GM12878 (cell line): ENCODE results near the gene ADAMTS18. TPM values are rescaled to one million over a fixed set of nuclear protein-coding genes. Genes with fewer than 3 reads are reported as not detected.

Experiments
- ATAC-seq: fragments of 200-7000 bp; cut with Tn5 transposase; 3 replicates; pipeline ENCODE4 v1.9.1; 2020; ENCODE audit warnings: mild to moderate bottlenecking, moderate library complexity
- BruUV-seq: library from RNA; stranded (reverse); fragments of 400-500 nt; replicated peaks from 2 replicates; lab custom pipeline; 2021; lab: Mats Ljungman, UMichigan
- CTCF ChIA-PET: fragments of 300-600 bp; sonication (Branson Sonifier 250); formaldehyde crosslinking; extraction: SDS; loops from one replicate; lab custom pipeline; 2021; ENCODE audit warnings: inconsistent platforms; lab: Yijun Ruan, JAX
- POLR2A ChIA-PET: fragments of 350-600 bp; formaldehyde crosslinking; extraction: SDS; loops from one replicate; lab custom pipeline; 2021; ENCODE audit warnings: inconsistent platforms; lab: Charles Lee
- RAD21 ChIA-PET: fragments of 300-600 bp; sonication (Branson Sonifier 250); formaldehyde crosslinking; loops from one replicate; lab custom pipeline; 2023; ENCODE audit warnings: antibody characterized with exemption; ENCODE audit not compliant: unreplicated experiment; lab: Charles Lee
- SMC1A ChIA-PET: fragments of 300-600 bp; sonication (Branson Sonifier 250); formaldehyde crosslinking; loops from one replicate; lab custom pipeline; 2023; ENCODE audit not compliant: unreplicated experiment, uncharacterized antibody; lab: Charles Lee
- DNase-seq: peaks from one replicate; pipeline ENCODE4 v3.0.0-alpha.2; 2011; ENCODE audit warnings: low read depth, low spot score
- FAIRE-seq: peaks from 3 replicates; lab custom pipeline; 2011; peaks lifted over from hg19 to GRCh38; lab: Jason Lieb, UNC
- H2AFZ ChIP-seq: 2 replicates; pipeline ENCODE4 v1.6.0; 2011; ENCODE audit warnings: low read depth, low read length, control low read depth; ENCODE audit not compliant: control insufficient read depth
- H3K27ac ChIP-seq: 2 replicates; pipeline ENCODE4 v1.5.1; 2011; ENCODE audit warnings: control low read depth; ENCODE audit not compliant: control insufficient read depth, insufficient read depth
- H3K27me3 ChIP-seq, 2 experiments: replicated peaks in 1 of 2; 2 replicates each; pipeline versions ENCODE4 v1.6.0 to v1.6.1; 2011; ENCODE audit warnings: low read length in 1 of 2; ENCODE audit not compliant: control insufficient read depth in 2 of 2, insufficient read depth in 2 of 2
- H3K36me3 ChIP-seq, 2 experiments: 2 replicates each; pipeline ENCODE4 v1.5.1; 2011; ENCODE audit warnings: low read length in 1 of 2; ENCODE audit not compliant: control insufficient read depth in 2 of 2, insufficient read depth in 2 of 2
- H3K4me1 ChIP-seq: 2 replicates; pipeline ENCODE4 v1.6.1; 2011; ENCODE audit warnings: mild to moderate bottlenecking, low read length, moderate library complexity, mixed read lengths; ENCODE audit not compliant: control insufficient read depth, insufficient read depth
- H3K4me2 ChIP-seq: 2 replicates; pipeline ENCODE4 v1.6.0; 2011; ENCODE audit warnings: control low read depth; ENCODE audit not compliant: control insufficient read depth, insufficient read depth
- H3K4me3 ChIP-seq: fragments of 200-600 bp; sonication (generic); 2 replicates; pipeline ENCODE4 v1.5.1; 2016
- H3K79me2 ChIP-seq: 2 replicates; pipeline ENCODE4 v1.6.0; 2011; ENCODE audit warnings: low read length; ENCODE audit not compliant: control insufficient read depth, insufficient read depth
- H3K9ac ChIP-seq: 2 replicates; pipeline ENCODE4 v1.8.0; 2011; ENCODE audit warnings: low read length, control low read depth, mixed read lengths; ENCODE audit not compliant: control insufficient read depth, insufficient read depth
- H3K9me3 ChIP-seq: replicated peaks from 3 replicates; pipeline ENCODE4 v1.5.1; 2011; ENCODE audit warnings: mild to moderate bottlenecking, low read length; ENCODE audit not compliant: control insufficient read depth, insufficient read depth
- H4K20me1 ChIP-seq: 2 replicates; pipeline ENCODE4 v1.6.0; 2011; ENCODE audit not compliant: control insufficient read depth, insufficient read depth
- CREM ChIP-seq: IDR thresholded peaks from 2 replicates; pipeline ENCODE4 v1.6.1; 2014; ENCODE audit warnings: antibody characterized with exemption, low read depth
- MTA2 ChIP-seq: fragments of 450-650 bp; IDR thresholded peaks from 2 replicates; pipeline ENCODE4 v1.6.1; 2016; ENCODE audit warnings: low read depth, mild to moderate bottlenecking, moderate library complexity
- MYB ChIP-seq: fragments of 150-350 bp; IDR thresholded peaks from 2 replicates; pipeline ENCODE4 v1.6.1; 2014; ENCODE audit warnings: mild to moderate bottlenecking, low read depth, low read length, borderline replicate concordance
- MYC ChIP-seq: IDR thresholded peaks from 2 replicates; pipeline ENCODE4 v1.6.1; 2011; ENCODE audit warnings: mild to moderate bottlenecking, low read length, moderate library complexity, inconsistent platforms; ENCODE audit not compliant: insufficient read depth, insufficient replicate concordance, insufficient read length, severe bottlenecking
- PKNOX1 ChIP-seq: fragments of 450-650 bp; IDR thresholded peaks from 2 replicates; pipeline ENCODE4 v1.6.1; 2016; ENCODE audit warnings: mild to moderate bottlenecking
- PRDM15 ChIP-seq: fragments of 450-650 bp; formaldehyde crosslinking; IDR thresholded peaks from 2 replicates; pipeline ENCODE4 v1.4.0; 2020; ENCODE audit warnings: mild to moderate bottlenecking, moderate library complexity
- REST ChIP-seq: IDR thresholded peaks from 2 replicates; pipeline ENCODE4 v1.6.1; 2012; ENCODE audit warnings: mild to moderate bottlenecking, low read depth, low read length
- STAT3 ChIP-seq: IDR thresholded peaks from 2 replicates; pipeline ENCODE4 v1.6.1; 2011; ENCODE audit warnings: low read depth, low read length, improper control_type of control experiment
- ZNF217 ChIP-seq: fragments of 450-650 bp; IDR thresholded peaks from 2 replicates; pipeline ENCODE4 v1.6.1; 2017; ENCODE audit warnings: antibody characterized with exemption, mild to moderate bottlenecking
- WGBS: methylation state at CpG from one replicate; pipeline ENCODE4 v1.1.6; 2016; ENCODE audit warnings: low lambda C conversion rate; ENCODE audit not compliant: insufficient replicate concordance, insufficient coverage; ENCODE audit errors: missing lambda C conversion rate; 5-methylcytosine and 5-hydroxymethylcytosine counted together
- in situ Hi-C: fragments of 300-500 bp; cut with MboI; formaldehyde crosslinking; loops from 9 replicates; pipeline ENCODE4 v1.14.3; 2018; ENCODE audit warnings: mixed read lengths
- intact Hi-C: fragments of 100-400 bp; cut with micrococcal nuclease; formaldehyde crosslinking; loops from one replicate; pipeline ENCODE4 v1.14.2; 2022; ENCODE audit not compliant: unreplicated experiment
- polyA plus RNA-seq, 11 experiments: library from polyadenylated mRNA; depleted of rRNA in 4 of 11; unstranded in 6 of 11; stranded (reverse) in 5 of 11; fragments of >200 nt; fragmentation: Nextera tagmentation in 4 of 11; fragmentation: Illumina TruSeq in 1 of 11; extraction: Ambion mirVana in 4 of 11; extraction: Trizol in 1 of 11; gene quantifications; 1 replicate in 1 of 11; 2 replicates in 10 of 11; pipeline versions ENCODE4 v1.2.1 to v1.2.3, GENCODE V29; 2011 to 2016; ENCODE audit warnings: inconsistent platforms in 2 of 11, missing spikeins in 2 of 11, low read depth in 1 of 11
- total RNA-seq, 4 experiments: library from RNA; depleted of rRNA in 3 of 4; stranded (reverse); fragments of >200 nt in 3 of 4; fragmentation: Illumina TruSeq in 1 of 4; extraction: Trizol in 1 of 4; gene quantifications; 2 replicates each; pipeline versions ENCODE4 v1.2.1 to v1.2.3, GENCODE V29; 2013 to 2021

Gene ADAMTS18
- total and polyA plus RNA-seq, 10 of the 15 experiments (the other 5 are each of a cell fraction or from before 2014, with no cell fraction given) = not detected

- no TSS peak for BruUV-seq
- Histone ChIP-seq H3K4me2 (no peak overlapping the region), H3K36me3 (no peaks in the 10 kb centered on the region), H2AFZ (no peak overlapping the region), H4K20me1 (no peaks in the 10 kb centered on the region), H3K27ac (no peak overlapping the region), H3K4me1 (no peaks in the 10 kb centered on the region), H3K9me3 (no peaks in the 10 kb centered on the region), H3K4me3 (no peak overlapping the region), H3K27me3 (no peaks in the 10 kb centered on the region; a peak in 1 of 4 replicates), H3K79me2 (no peaks in the 10 kb centered on the region), H3K9ac (no peak overlapping the region)
- TF ChIP-seq MYC (no peak), PKNOX1 (no peak), REST (no peak), CREM (no peak), MYB (no peak), STAT3 (no peak), MTA2 (no peak), ZNF217 (no peak), PRDM15 (no peak)
- ATAC-seq (no peak), FAIRE-seq (no peak), DNase-seq (no peak)
- in situ Hi-C loops (loop anchor here (5.0 kb wide), 2 partner anchors 143 to 353 kb away; no protein-coding TSS in a partner anchor), intact Hi-C loops (loop anchor here (10.0 kb wide), 1 partner anchor 740 kb away; no protein-coding TSS in a partner anchor)
- POLR2A ChIA-PET = no interaction called here
- RAD21 ChIA-PET = interaction anchor here (1.8 to 4.1 kb wide), 2 partner anchors 14 to 349 kb away, joined by 5 to 42 read pairs; no protein-coding TSS in a partner anchor
- CTCF ChIA-PET = interaction anchor here (0.5 to 7.3 kb wide), 5 partner anchors 9 to 758 kb away, joined by 3 to 132 read pairs (median 3); no protein-coding TSS in a partner anchor
- WGBS = 7% methylated on average over 11 of the region's 11 CpGs
- SMC1A ChIA-PET = interaction anchor here (11.5 kb wide), 1 partner anchor 350 kb away, joined by 108 read pairs; no protein-coding TSS in a partner anchor
These were observed 200.2 kb downstream of the ADAMTS18 start for GRCh38 chr16:77234611-77235010.
